Tibial nerve (tissue), 4 donors: ENCODE results near the gene PLCB1. TPM values are rescaled to one million over a fixed set of nuclear protein-coding genes. Genes with fewer than 3 reads are reported as not detected.

Source experiments
- DNase-seq, 2 donors: peaks; one replicate each; pipeline ENCODE4 v3.0.0-alpha.2; 2019; ENCODE audit warnings: low spot score in 2 of 2
- H3K27ac ChIP-seq, 4 donors: fragments of 200-600 bp; sonication (generic) in 3 of 4; one replicate each; pipeline ENCODE4 v1.5.1; 2017 to 2019; ENCODE audit warnings: mild to moderate bottlenecking in 1 of 4
- H3K27me3 ChIP-seq, 2 donors: fragments of 200-600 bp; sonication (generic) in 1 of 2; one replicate each; pipeline versions ENCODE4 v1.5.1 to v1.6.0; 2017 to 2019
- H3K36me3 ChIP-seq, 3 donors: fragments of 200-600 bp; sonication (generic); one replicate each; pipeline ENCODE4 v1.5.1; 2018 to 2019
- H3K4me1 ChIP-seq, 4 donors: fragments of 200-600 bp; sonication (generic) in 3 of 4; one replicate each; pipeline ENCODE4 v1.5.1; 2017 to 2019
- H3K4me3 ChIP-seq, 4 donors: fragments of 200-600 bp; sonication (generic) in 3 of 4; one replicate each; pipeline ENCODE4 v1.5.1; 2017 to 2019; ENCODE audit warnings: mild to moderate bottlenecking in 1 of 4, moderate library complexity in 1 of 4
- H3K9me3 ChIP-seq, 4 donors: fragments of 200-600 bp; sonication (generic) in 3 of 4; one replicate each; pipeline ENCODE4 v1.5.1; 2017 to 2019
- EP300 ChIP-seq, 2 donors: sonication (generic); formaldehyde crosslinking; IDR thresholded peaks; one replicate each; pipeline ENCODE4 v1.6.1; 2017; ENCODE audit warnings: antibody characterized with exemption in 2 of 2, mild to moderate bottlenecking in 1 of 2
- POLR2A ChIP-seq, 2 donors: fragments of 450-650 bp; IDR thresholded peaks; one replicate each; pipeline ENCODE4 v1.6.1; 2017; ENCODE audit warnings: antibody characterized with exemption in 2 of 2, mild to moderate bottlenecking in 2 of 2, moderate library complexity in 2 of 2
- WGBS, 2 donors: methylation state at CpG; one replicate each; pipeline ENCODE4 v1.1.5; 2018; 5-methylcytosine and 5-hydroxymethylcytosine counted together
- total RNA-seq, 4 donors: library from RNA; depleted of rRNA; stranded (reverse); fragments of >200 nt; gene quantifications; one replicate each; pipeline ENCODE4 v1.1.0, GENCODE V29; 2016
- TF ChIP-seq, protein P1 (sequence below), 5 experiments: fragments of 200-600 bp in 3 of 5; fragments of 450-650 bp in 2 of 5; sonication (generic) in 3 of 5; IDR thresholded peaks; one replicate each; pipeline ENCODE4 v1.5.1; 2016 to 2019; ENCODE audit warnings: antibody characterized with exemption in 5 of 5, mild to moderate bottlenecking in 3 of 5, moderate library complexity in 2 of 5

The PLCB1 gene
- total RNA-seq, 4 donors from 2014 or later, result 34.7 to 52.8 (median 39.2) TPM

DNA sequence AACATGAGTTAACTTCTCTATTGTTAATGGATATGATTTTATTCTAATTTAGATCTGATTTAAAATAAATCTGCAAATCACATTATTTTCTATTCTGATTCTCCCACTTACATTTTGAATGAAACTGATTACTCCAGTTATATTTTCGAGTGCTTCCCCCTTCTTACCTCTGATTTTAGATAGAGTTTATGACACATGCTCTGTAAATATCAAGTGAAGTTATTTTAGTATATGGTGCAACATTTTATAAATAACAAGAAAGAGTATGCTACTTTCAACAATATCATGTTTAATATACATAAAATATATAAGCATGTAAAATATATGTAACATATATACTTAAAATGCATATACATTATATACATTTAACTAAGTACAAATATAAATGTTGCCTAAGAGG is 38.9 kb downstream of the PLCB1 start:
- no peak overlapping the region for H3K27ac ChIP-seq
- H3K9me3 ChIP-seq, result no peaks in the 10 kb centered on the region
- 91 to 94% methylated on average over 1 of the region's 1 CpG for WGBS, 2 donors
- no peaks in the 10 kb centered on the region for H3K4me1 ChIP-seq
- no peaks in the 10 kb centered on the region for H3K27me3 ChIP-seq
- no peak overlapping the region for H3K4me3 ChIP-seq
- H3K36me3 ChIP-seq, result peaks cover 0 to 4% (median 0%) of the 10 kb centered on the region in 3 donors
- TF ChIP-seq POLR2A (IDR thresholded peaks at IDR 0.05) (no peak), EP300 (IDR thresholded peaks at IDR 0.05) (no peak)
- TF ChIP-seq, protein P1, sequence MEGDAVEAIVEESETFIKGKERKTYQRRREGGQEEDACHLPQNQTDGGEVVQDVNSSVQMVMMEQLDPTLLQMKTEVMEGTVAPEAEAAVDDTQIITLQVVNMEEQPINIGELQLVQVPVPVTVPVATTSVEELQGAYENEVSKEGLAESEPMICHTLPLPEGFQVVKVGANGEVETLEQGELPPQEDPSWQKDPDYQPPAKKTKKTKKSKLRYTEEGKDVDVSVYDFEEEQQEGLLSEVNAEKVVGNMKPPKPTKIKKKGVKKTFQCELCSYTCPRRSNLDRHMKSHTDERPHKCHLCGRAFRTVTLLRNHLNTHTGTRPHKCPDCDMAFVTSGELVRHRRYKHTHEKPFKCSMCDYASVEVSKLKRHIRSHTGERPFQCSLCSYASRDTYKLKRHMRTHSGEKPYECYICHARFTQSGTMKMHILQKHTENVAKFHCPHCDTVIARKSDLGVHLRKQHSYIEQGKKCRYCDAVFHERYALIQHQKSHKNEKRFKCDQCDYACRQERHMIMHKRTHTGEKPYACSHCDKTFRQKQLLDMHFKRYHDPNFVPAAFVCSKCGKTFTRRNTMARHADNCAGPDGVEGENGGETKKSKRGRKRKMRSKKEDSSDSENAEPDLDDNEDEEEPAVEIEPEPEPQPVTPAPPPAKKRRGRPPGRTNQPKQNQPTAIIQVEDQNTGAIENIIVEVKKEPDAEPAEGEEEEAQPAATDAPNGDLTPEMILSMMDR (IDR thresholded peaks at IDR 0.05), result no peak
- DNase-seq, result no peak

DNA sequence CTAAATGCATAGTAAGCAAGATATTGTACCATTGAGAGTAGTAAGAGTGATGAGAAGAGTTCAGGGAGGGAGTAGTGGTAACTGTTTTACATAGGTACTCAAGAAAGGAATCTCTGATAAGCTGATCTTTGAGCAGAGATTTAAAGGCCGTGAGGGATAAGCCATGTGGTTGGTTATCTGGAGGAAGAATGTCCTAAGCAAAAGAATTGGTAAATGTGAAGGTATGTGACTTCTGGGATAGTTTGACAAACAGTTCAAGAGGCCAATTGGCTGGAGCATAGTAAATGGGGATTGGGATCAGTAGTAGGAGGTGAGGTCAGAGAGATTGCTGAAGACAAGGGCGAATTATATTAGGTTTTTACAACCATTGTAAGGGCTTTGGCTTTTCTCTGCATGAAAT is 40.1 kb downstream of the PLCB1 start:
- TF ChIP-seq EP300 (IDR thresholded peaks at IDR 0.05), result no peak
- TF ChIP-seq POLR2A (IDR thresholded peaks at IDR 0.05), result no peak
- TF ChIP-seq, protein P1 (IDR thresholded peaks at IDR 0.05), result no peak
- H3K9me3 ChIP-seq, result no peaks in the 10 kb centered on the region

DNA sequence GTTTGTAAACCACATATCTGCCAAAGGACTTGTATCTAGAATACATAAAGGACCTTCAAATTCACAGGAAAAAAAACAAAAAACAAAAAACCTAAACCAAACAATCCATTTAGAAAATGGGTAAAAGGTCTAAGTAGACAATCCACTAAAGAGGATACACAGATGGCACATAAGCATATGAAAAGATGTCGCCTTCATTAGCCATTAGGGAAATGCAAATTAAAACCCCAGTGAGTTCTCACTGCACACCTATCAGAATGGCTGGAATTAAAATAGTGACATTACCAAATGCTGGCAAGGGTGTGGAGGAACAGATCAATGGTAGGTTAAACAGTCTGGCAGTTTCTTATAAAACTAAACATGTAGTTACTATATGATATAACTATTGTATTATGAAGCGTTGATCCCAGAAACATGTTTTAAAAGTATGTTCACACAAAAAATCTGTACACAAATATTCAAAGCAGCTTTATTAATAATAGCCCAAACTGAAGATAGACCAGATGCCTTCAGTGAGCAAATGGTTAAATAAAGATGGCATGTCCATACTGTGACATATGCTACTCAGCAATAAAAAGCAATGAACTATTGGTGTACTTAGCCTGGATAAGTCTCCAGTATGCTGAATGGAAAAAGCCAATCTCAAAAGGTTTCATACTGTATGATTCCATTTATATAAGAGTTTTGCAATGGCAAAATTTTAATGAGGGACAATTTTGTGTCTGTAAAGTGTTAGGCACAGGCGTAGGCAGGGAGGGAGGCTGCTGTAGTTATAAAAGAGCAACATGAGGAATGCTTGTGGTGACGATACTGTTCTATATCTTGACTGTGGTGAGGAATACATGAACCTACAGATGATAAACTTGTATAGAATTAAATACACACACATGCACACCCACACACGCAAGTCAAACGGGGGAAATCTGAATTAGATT is 43.9 kb downstream of the PLCB1 start:
- H3K27me3 ChIP-seq, result no peaks in the 10 kb centered on the region
- 90 to 91% methylated on average over 6 of the region's 6 CpGs for WGBS, 2 donors
- H3K4me3 ChIP-seq, result no peak overlapping the region
- H3K27ac ChIP-seq, result no peak overlapping the region
- DNase-seq, result no peak
- no peaks in the 10 kb centered on the region for H3K4me1 ChIP-seq
- peaks cover 0 to 4% (median 0%) of the 10 kb centered on the region in 3 donors for H3K36me3 ChIP-seq
- H3K9me3 ChIP-seq, result no peaks in the 10 kb centered on the region
- TF ChIP-seq EP300 (IDR thresholded peaks at IDR 0.05) (no peak), POLR2A (IDR thresholded peaks at IDR 0.05) (no peak)
- TF ChIP-seq, protein P1 (IDR thresholded peaks at IDR 0.05), result no peak

More for the DNA sequence above, 40.1 kb downstream of the PLCB1 start:
- Histone ChIP-seq H3K4me1 (no peaks in the 10 kb centered on the region), H3K4me3 (no peak overlapping the region), H3K36me3 (peaks cover 0 to 4% (median 0%) of the 10 kb centered on the region in 3 donors), H3K27me3 (no peaks in the 10 kb centered on the region), H3K27ac (no peak overlapping the region)
- WGBS, 2 donors, result 75 to 90% methylated on average over 2 of the region's 2 CpGs
- DNase-seq, result no peak

DNA sequence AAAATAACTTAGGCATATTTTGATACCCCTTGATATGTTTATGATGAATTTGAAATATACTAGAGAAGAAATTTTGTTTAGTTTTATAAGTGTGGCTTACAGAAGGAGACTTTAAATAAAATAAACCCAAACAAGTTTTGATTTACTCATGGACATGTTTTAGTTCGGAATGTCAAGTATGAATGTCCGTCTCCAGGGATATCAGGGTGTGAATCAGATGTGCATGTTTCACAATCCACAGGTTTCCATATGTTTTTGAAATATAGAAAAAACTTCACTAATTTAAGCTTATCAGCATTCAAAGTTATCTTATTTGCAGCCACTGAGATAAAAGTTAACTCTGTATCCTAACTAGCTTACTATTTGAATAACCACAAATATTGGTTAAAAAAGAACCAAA is 51.5 kb downstream of the PLCB1 start:
- Histone ChIP-seq H3K36me3 (no peaks in the 10 kb centered on the region), H3K4me3 (no peak overlapping the region), H3K4me1 (no peaks in the 10 kb centered on the region), H3K27me3 (no peaks in the 10 kb centered on the region), H3K27ac (no peak overlapping the region), H3K9me3 (no peaks in the 10 kb centered on the region)
- DNase-seq, result no peak
- TF ChIP-seq EP300 (IDR thresholded peaks at IDR 0.05) (no peak), POLR2A (IDR thresholded peaks at IDR 0.05) (no peak)
- TF ChIP-seq, protein P1 (IDR thresholded peaks at IDR 0.05), result no peak
- 79 to 94% methylated on average over 2 of the region's 2 CpGs for WGBS, 2 donors

DNA sequence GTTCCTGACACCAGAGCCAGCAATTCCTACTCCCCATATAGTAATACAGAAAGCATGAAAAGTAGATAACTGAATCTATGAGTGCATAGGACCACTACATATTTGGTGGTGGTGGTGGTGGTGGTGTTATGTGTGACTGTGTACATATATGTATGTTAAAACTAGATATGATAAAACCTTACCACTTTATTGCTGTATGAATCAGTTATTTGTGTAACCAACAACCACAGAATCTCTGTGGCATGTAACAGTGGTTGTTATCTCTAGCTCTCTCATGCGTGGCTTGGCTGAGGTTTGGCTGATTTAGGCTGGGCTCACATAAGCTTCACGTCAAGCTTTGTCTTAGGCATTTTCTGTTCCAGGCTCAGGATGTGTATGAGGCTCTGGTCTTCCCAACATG is 55.7 kb downstream of the PLCB1 start:
- no peaks in the 10 kb centered on the region for H3K27me3 ChIP-seq
- H3K9me3 ChIP-seq, result no peaks in the 10 kb centered on the region
- no peak overlapping the region for H3K27ac ChIP-seq
- no peak overlapping the region for H3K4me3 ChIP-seq
- 87 to 97% methylated on average over 2 of the region's 2 CpGs for WGBS, 2 donors
- H3K36me3 ChIP-seq, result no peaks in the 10 kb centered on the region
- TF ChIP-seq EP300 (IDR thresholded peaks at IDR 0.05) (no peak), POLR2A (IDR thresholded peaks at IDR 0.05) (no peak)
- TF ChIP-seq, protein P1 (IDR thresholded peaks at IDR 0.05), result no peak
- DNase-seq, result no peak
- no peaks in the 10 kb centered on the region for H3K4me1 ChIP-seq
